Heart left ventricle (tissue), 16 donors: ENCODE measurements around the gene JPT1. TPM values are rescaled to one million over a fixed set of nuclear protein-coding genes. Genes with fewer than 3 reads are reported as not detected.

ENCODE experiments used
- ATAC-seq, 4 donors: fragments of 200-7000 bp; cut with Tn5 transposase; one replicate each; pipeline ENCODE4 v1.9.1; 2020 to 2022; ENCODE audit warnings: moderate library complexity in 4 of 4, mild to moderate bottlenecking in 3 of 4, moderate number of reproducible peaks in 1 of 4
- DNase-seq, 5 donors: peaks; one replicate each; pipeline ENCODE4 v3.0.0-alpha.2; 2020
- H3K27ac ChIP-seq, 12 donors: fragments of 200-600 bp; sonication (generic) in 4 of 12; one replicate each; pipeline versions ENCODE4 v1.5.0 to v1.8.0; 2016 to 2022; ENCODE audit warnings: mild to moderate bottlenecking in 2 of 12
- H3K27me3 ChIP-seq, 9 donors: fragments of 200-600 bp; sonication (generic) in 2 of 9; one replicate each; pipeline versions ENCODE4 v1.5.1 to v1.8.0; 2016 to 2022; ENCODE audit warnings: mild to moderate bottlenecking in 3 of 9
- H3K36me3 ChIP-seq, 9 donors: fragments of 200-600 bp; sonication (generic) in 2 of 9; one replicate each; pipeline versions ENCODE4 v1.5.0 to v1.8.0; 2018 to 2022; ENCODE audit warnings: mild to moderate bottlenecking in 2 of 9
- H3K4me1 ChIP-seq, 12 donors: fragments of 200-600 bp; sonication (generic) in 4 of 12; one replicate each; pipeline versions ENCODE4 v1.5.0 to v1.8.0; 2016 to 2022; ENCODE audit warnings: mild to moderate bottlenecking in 3 of 12
- H3K4me3 ChIP-seq, 12 donors: fragments of 200-600 bp; sonication (generic) in 4 of 12; one replicate each; pipeline versions ENCODE4 v1.5.0 to v1.8.0; 2017 to 2022; ENCODE audit warnings: mild to moderate bottlenecking in 9 of 12, moderate library complexity in 4 of 12
- H3K9me3 ChIP-seq, 12 donors: fragments of 200-600 bp; sonication (generic) in 4 of 12; one replicate each; pipeline versions ENCODE4 v1.5.0 to v1.8.0; 2016 to 2022; ENCODE audit warnings: mild to moderate bottlenecking in 1 of 12
- POLR2A ChIP-seq, 2 donors: fragments of 450-650 bp; IDR thresholded peaks; one replicate each; pipeline ENCODE4 v1.6.1; 2017; ENCODE audit warnings: antibody characterized with exemption in 2 of 2, mild to moderate bottlenecking in 2 of 2, moderate library complexity in 2 of 2
- WGBS, 4 donors: extraction: QIAGEN DNeasy Blood & Tissue Kit in 2 of 4; methylation state at CpG; one replicate each; pipeline versions ENCODE4 v1.1.5 to v1.1.7; 2013 to 2018; 5-methylcytosine and 5-hydroxymethylcytosine counted together
- intact Hi-C, 10 donors: fragments of 100-400 bp; cut with DNase I; formaldehyde crosslinking; loops; one replicate each; pipeline versions ENCODE4 v1.11.1 to v1.14.2; 2022
- polyA plus RNA-seq, 2 donors: library from polyadenylated mRNA; stranded (reverse); fragments of 200-250 nt; gene quantifications; one replicate each; pipeline ENCODE4 v1.2.3, GENCODE V29; 2013
- total RNA-seq, 9 donors: library from RNA; depleted of rRNA in 2 of 9; stranded (reverse); fragments of >200 nt in 2 of 9; fragmentation: NEBNext Ultra II Directional in 3 of 9; extraction: Animal tissue kit (Norgen Biotek cat#: 25700) in 3 of 9; gene quantifications; one replicate each; pipeline versions ENCODE4 v1.1.0 to v1.2.4, GENCODE V29; 2016 to 2023
- TF ChIP-seq, protein P1 (sequence below), 12 donors: fragments of 200-600 bp; sonication (generic) in 4 of 12; IDR thresholded peaks; one replicate each; pipeline versions ENCODE4 v1.5.0 to v1.8.0; 2018 to 2022; ENCODE audit warnings: antibody characterized with exemption in 12 of 12, mild to moderate bottlenecking in 5 of 12
- donor health status: ischemic (EF 13 %, LVEDD 7.1; RV severe dilation, severe dysfunction).
- donor health status: healthy with polysubstance abuse.
- donor health status: DM: no; HTN: yes; CAD: no.
- donor health status: DM: no; HTN: no; CAD: no.
- donor health status: ischemic (EF 25% LVEDD 6.9; RV normal size, moderate dysfunction).
- donor health status: ischemic (EF 25% LVEDD 5.7; RV mildly dilated, moderate dysfunction).
- donor health status: healthy.
- donor health status: DM: yes; HTN: yes; CAD: no.
- donor health status: ischemic (EF 35%, LVEDD 5.7; RV mildly dilated, moderate dysfunction).
- donor health status: nonischemic (EF 11% LVEDD 7.7; RV severe dilation, severe dysfunction).
- donor health status: DM: yes; HTN: yes; CAD: no.
- donor health status: PGD.
- donor health status: ischemic (EF 29% LVEDD 5.4; RV normal size, mild dysfunction).
- donor health status: nonischemic (EF 23%, LVEDD 6.1; RV moderate dilation, normal function).

Gene JPT1
- total and polyA plus RNA-seq, 11 donors = 10.4 to 68.0 (median 17.6) TPM

DNA sequence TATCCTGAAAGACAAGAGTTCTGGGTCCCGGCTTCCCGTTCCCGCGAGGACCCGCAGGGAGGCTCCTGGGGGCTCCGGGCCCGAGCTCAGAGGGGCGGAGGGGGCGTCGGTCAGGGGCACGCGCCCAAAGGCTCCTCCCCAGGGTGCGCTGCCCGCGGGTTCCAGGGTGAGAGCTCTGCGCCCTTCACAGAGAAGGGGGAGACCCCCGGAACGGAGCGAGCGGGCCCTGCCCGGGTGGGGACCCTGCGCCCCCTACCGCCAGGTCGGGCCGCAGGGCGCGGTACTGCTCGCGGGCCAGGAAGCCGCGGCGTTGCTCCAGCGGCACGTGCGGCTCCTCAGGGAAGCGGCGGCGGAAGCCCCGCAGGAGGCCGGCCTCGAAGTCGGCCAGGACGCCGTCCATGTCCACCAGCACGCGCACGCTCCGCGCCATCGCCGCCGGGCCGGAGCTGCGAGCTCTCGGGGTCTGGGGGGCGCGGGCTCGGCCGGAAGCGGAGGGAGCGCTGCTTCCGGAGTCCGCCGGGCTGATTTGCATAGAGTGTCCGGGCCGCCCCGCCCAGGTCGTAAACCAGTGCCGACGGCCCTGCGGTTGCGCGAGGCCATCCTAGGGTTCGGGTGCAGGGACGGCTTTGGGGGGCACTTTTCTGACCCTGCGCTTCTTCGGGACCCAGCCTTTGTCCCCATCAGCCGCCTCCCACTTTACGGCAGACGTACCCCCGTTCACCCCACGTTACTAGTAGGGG, 22.9 kb downstream of the JPT1 start, which contains the start of gene NT5C:
NT5C (minus strand) TSS at position 465 of the 740 bp plus-strand sequence; CDS start at position 430, 35 bp downstream.
- 1 to 2% (median 2%) methylated on average over 47 to 82 of the region's 82 CpGs for WGBS, 4 donors
- intact Hi-C loops = loop anchor here in 2 of 10 donors (1.0 to 2.0 kb wide), 2 partner anchors 17 kb away; no protein-coding TSS in a partner anchor
- TF ChIP-seq, protein P1, sequence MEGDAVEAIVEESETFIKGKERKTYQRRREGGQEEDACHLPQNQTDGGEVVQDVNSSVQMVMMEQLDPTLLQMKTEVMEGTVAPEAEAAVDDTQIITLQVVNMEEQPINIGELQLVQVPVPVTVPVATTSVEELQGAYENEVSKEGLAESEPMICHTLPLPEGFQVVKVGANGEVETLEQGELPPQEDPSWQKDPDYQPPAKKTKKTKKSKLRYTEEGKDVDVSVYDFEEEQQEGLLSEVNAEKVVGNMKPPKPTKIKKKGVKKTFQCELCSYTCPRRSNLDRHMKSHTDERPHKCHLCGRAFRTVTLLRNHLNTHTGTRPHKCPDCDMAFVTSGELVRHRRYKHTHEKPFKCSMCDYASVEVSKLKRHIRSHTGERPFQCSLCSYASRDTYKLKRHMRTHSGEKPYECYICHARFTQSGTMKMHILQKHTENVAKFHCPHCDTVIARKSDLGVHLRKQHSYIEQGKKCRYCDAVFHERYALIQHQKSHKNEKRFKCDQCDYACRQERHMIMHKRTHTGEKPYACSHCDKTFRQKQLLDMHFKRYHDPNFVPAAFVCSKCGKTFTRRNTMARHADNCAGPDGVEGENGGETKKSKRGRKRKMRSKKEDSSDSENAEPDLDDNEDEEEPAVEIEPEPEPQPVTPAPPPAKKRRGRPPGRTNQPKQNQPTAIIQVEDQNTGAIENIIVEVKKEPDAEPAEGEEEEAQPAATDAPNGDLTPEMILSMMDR (IDR thresholded peaks at IDR 0.05) = peak; percentile 57 to 89 (median 72)
- TF ChIP-seq POLR2A (IDR thresholded peaks at IDR 0.05) = peak in 1 of 2 donors; percentile 63

DNA sequence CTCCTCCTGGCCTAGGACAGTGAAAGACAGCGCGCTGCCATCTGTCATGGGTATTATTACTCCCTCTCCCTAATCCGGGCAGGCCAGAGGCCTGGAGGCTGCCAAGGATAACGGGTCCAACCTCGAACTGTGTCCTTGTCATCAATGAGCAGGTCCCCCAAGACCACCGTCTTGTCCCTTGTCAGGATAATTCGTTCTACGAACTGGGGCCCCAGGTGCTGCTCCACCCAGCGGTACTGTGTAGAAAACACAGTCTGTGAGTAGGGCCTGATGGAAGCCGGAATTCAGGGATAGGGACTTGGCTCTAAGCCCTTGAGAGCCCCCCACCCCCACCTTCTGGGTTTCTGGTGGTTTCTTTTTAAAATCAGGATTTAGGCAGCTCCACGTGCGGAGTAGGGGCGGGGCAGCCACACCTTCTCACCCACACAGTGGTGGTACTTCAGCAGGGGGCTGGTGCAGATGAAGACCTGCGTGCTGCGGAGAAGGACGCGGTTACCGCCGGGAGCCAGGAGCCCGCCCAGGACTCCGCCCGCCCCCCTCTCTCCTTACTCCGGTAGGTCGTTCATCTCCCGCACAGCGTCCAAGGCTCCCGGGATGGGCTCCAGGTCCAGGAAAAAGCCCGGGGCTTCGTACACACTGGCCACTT, 23.6 kb downstream of the JPT1 start:
- H3K9me3 ChIP-seq = no peaks in the 10 kb centered on the region
- WGBS, 4 donors = 17 to 45% (median 26%) methylated on average over 20 to 29 of the region's 29 CpGs
- intact Hi-C loops = loop anchor here in 2 of 10 donors (1.0 to 2.0 kb wide), 2 partner anchors 16 kb away; no protein-coding TSS in a partner anchor
- H3K36me3 ChIP-seq = peaks cover 0 to 25% (median 11%) of the 10 kb centered on the region in 9 donors
- ATAC-seq (peak in 3 of 4 donors; percentile 42 to 60 (median 57)), DNase-seq (peak in 4 of 5 donors; percentile 29 to 51 (median 50))
- TF ChIP-seq, protein P1 (IDR thresholded peaks at IDR 0.05) = peak in 7 of 12 donors; percentile 13 to 50 (median 38)
- no peak for TF ChIP-seq POLR2A (IDR thresholded peaks at IDR 0.05)
- H3K27me3 ChIP-seq = no peaks in the 10 kb centered on the region
- peaks cover 0 to 22% (median 8%) of the 10 kb centered on the region in 12 donors for H3K4me1 ChIP-seq
- peak overlapping the region; percentile 65 to 95 (median 84) for H3K27ac ChIP-seq
- H3K4me3 ChIP-seq = peak overlapping the region; percentile 45 to 94 (median 70)

More for the DNA sequence above, 22.9 kb downstream of the JPT1 start, which contains the start of gene NT5C:
- Histone ChIP-seq H3K36me3 (peaks cover 0 to 29% (median 11%) of the 10 kb centered on the region in 9 donors), H3K4me3 (peak within 1 kb of the TSS; percentile 45 to 94 (median 70)), H3K9me3 (no peaks in the 10 kb centered on the region), H3K27me3 (no peaks in the 10 kb centered on the region), H3K4me1 (peaks cover 0 to 20% (median 8%) of the 10 kb centered on the region in 12 donors), H3K27ac (peak within 1 kb of the TSS; percentile 65 to 95 (median 84))
- ATAC-seq (peak; percentile 79 to 95 (median 93)), DNase-seq (peak; percentile 84 to 90 (median 85))

DNA sequence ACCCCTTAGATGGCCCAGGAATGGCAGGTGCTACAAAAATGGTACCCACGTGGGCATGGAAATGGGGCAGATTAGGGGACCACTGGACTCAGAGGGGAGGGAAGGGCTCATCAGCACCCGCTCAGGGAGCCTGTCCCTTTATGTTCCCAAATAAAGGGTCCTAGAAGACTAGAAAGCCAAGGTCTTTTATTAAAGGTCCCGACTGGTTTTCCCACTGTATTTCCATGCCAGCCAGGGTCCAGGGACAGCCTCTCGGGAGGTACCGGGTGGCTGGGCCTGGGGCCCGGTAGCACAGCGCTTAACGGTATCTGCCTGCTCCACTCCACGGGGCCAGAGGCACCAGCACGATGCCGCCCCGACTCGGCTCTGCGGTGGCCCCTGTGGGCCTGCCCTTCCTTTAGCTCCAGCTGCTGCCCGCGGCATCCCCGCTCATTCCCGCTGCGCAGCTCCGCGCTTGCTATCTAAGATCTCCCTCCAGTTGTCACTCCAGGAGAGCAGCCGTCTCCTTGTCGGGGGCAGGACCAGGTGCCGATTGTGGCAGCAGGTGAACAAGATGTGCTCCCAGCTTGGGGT, 24.2 kb downstream of the JPT1 start:
- peak overlapping the region in 5 of 12 donors; percentile 71 to 95 (median 89) for H3K27ac ChIP-seq
- H3K4me3 ChIP-seq = peak overlapping the region in 6 of 12 donors; percentile 45 to 94 (median 76)
- intact Hi-C loops = loop anchor here in 1 of 10 donors (2.0 kb wide), 1 partner anchor 15 kb away; no protein-coding TSS in a partner anchor
- peaks cover 0 to 27% (median 8%) of the 10 kb centered on the region in 12 donors for H3K4me1 ChIP-seq
- H3K27me3 ChIP-seq = no peaks in the 10 kb centered on the region
- H3K9me3 ChIP-seq = no peaks in the 10 kb centered on the region
- H3K36me3 ChIP-seq = peaks cover 0 to 19% (median 11%) of the 10 kb centered on the region in 9 donors
- no peak for TF ChIP-seq POLR2A (IDR thresholded peaks at IDR 0.05)
- TF ChIP-seq, protein P1 (IDR thresholded peaks at IDR 0.05) = no peak
- 79 to 82% (median 79%) methylated on average over 24 of the region's 24 CpGs for WGBS, 4 donors
- no peak for DNase-seq
- no peak for ATAC-seq
